Thyroid gland (tissue), 4 donors: ENCODE measurements around the gene DST. TPM values are rescaled to one million over a fixed set of nuclear protein-coding genes. Genes with fewer than 3 reads are reported as not detected.

Source experiments
- DNase-seq, 2 donors: peaks; one replicate each; pipeline ENCODE4 v3.0.0-alpha.2; 2019
- H3K27ac ChIP-seq, 3 donors: fragments of 200-600 bp; sonication (generic); 1 replicate in 2 of 3; 2 replicates in 1 of 3; pipeline ENCODE4 v1.5.1; 2016 to 2019; ENCODE audit warnings: mild to moderate bottlenecking in 1 of 3, moderate library complexity in 1 of 3
- H3K27me3 ChIP-seq: fragments of 200-600 bp; sonication (generic); one replicate; pipeline ENCODE4 v1.5.1; 2019
- H3K36me3 ChIP-seq, 2 donors: fragments of 200-600 bp; sonication (generic); one replicate each; pipeline ENCODE4 v1.5.1; 2016 to 2019
- H3K4me1 ChIP-seq, 2 donors: fragments of 200-600 bp; sonication (generic); one replicate each; pipeline ENCODE4 v1.5.1; 2017 to 2019
- H3K4me3 ChIP-seq, 3 donors: fragments of 200-600 bp; sonication (generic); replicated peaks in 1 of 3; 1 replicate in 2 of 3; 2 replicates in 1 of 3; pipeline ENCODE4 v1.5.1; 2016; ENCODE audit warnings: mild to moderate bottlenecking in 1 of 3
- H3K9me3 ChIP-seq: fragments of 200-600 bp; sonication (generic); one replicate; pipeline ENCODE4 v1.5.1; 2017
- POLR2A ChIP-seq, 2 donors: fragments of 450-650 bp; IDR thresholded peaks; one replicate each; pipeline ENCODE4 v1.6.1; 2017; ENCODE audit warnings: antibody characterized with exemption in 2 of 2, mild to moderate bottlenecking in 2 of 2, moderate library complexity in 1 of 2
- WGBS, 2 donors: methylation state at CpG; one replicate each; pipeline ENCODE4 v1.1.5; 2017; 5-methylcytosine and 5-hydroxymethylcytosine counted together
- intact Hi-C: fragments of 100-400 bp; cut with DNase I; formaldehyde crosslinking; loops from one replicate; pipeline ENCODE4 v1.15.1; 2023
- total RNA-seq, 4 donors: library from RNA; depleted of rRNA; stranded (reverse); fragments of >200 nt; gene quantifications; one replicate each; pipeline ENCODE4 v1.2.3, GENCODE V29; 2016
- TF ChIP-seq, protein P1 (sequence below), 6 experiments: fragments of 200-600 bp in 3 of 6; fragments of 450-650 bp in 3 of 6; sonication (generic) in 3 of 6; IDR thresholded peaks; one replicate each; pipeline ENCODE4 v1.5.1; 2016 to 2019; ENCODE audit warnings: antibody characterized with exemption in 6 of 6, mild to moderate bottlenecking in 2 of 6, inconsistent platforms in 1 of 6, moderate library complexity in 1 of 6

DST gene
- total RNA-seq, result 100 to 1,000 TPM in 3 of 4 donors, 10 to 100 TPM in 1; 99.8 to 169 (median 149) TPM

DNA sequence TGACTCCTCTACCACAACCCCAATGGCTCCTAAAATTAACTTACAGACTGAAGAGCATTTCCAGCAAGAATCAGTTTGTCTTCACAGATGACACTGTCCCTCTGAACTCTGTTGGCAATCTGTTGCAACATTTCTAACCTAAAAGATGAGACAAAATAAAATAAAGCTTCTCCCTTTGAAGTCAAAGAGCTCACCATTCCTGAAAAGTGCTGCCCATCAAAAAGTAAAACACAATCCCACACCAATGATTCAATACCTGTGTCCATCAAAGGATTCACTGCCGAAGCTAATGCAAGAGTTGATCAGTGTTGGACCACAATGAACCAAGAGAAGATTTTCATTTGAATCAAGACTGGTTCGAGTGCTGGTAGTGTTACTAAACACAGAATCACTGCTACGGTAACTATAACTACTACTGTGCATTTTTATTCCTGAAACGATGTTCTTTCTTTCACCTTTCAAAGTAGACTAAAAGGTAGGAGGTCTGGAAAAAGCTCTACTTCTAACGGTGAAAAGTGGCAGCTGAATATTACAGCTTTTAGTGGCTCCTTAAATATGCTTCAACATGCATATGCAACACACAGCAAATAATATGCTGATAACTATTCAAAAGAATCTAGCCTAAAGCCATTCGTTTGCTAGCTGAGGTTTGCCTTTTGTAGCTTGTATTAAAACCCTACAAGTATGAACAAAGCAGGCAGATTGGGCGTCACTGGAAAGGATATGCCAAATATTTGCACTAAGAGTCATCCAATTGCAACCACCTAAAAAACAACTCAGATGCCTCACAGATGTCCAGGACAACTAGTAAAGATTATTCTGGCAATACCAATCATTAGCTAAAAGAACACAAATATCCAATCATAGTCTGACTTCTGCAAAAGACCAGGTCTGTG is at the start of gene DST:
TSS of gene DST (minus strand) at position 524 of the 896 bp plus-strand sequence.
- DNase-seq, result no peak
- Histone ChIP-seq H3K4me1 (no peaks in the 10 kb centered on the region), H3K27me3 (no peaks in the 10 kb centered on the region), H3K27ac (no peak within 1 kb of the TSS), H3K36me3 (no peaks in the 10 kb centered on the region), H3K9me3 (no peaks in the 10 kb centered on the region), H3K4me3 (no peak within 1 kb of the TSS)
- TF ChIP-seq POLR2A (IDR thresholded peaks at IDR 0.05), result no peak
- TF ChIP-seq, protein P1, sequence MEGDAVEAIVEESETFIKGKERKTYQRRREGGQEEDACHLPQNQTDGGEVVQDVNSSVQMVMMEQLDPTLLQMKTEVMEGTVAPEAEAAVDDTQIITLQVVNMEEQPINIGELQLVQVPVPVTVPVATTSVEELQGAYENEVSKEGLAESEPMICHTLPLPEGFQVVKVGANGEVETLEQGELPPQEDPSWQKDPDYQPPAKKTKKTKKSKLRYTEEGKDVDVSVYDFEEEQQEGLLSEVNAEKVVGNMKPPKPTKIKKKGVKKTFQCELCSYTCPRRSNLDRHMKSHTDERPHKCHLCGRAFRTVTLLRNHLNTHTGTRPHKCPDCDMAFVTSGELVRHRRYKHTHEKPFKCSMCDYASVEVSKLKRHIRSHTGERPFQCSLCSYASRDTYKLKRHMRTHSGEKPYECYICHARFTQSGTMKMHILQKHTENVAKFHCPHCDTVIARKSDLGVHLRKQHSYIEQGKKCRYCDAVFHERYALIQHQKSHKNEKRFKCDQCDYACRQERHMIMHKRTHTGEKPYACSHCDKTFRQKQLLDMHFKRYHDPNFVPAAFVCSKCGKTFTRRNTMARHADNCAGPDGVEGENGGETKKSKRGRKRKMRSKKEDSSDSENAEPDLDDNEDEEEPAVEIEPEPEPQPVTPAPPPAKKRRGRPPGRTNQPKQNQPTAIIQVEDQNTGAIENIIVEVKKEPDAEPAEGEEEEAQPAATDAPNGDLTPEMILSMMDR (IDR thresholded peaks at IDR 0.05), result no peak
- intact Hi-C loops, result no loop called here
- 83 to 85% methylated on average over 7 of the region's 7 CpGs for WGBS, 2 donors

DNA sequence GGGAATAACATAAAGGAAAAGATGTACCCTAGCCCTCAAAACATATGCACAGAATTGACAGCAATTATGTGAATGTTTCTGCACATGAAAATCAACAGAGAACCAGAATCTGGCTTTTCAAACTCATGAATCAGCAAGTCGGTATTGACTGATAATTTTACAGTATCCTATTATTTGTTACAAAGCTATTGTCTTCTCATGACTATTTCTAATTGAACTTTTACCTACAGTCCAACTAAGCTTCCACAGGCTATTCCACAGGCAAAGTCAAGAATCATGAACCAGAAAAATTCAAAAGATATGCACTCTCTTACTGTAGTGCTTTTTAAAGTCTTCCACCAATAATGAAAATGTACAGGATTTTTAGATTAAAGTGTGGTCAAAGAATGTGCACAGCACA is 49.1 kb upstream of the DST start:
- H3K27me3 ChIP-seq, result no peaks in the 10 kb centered on the region
- no peak overlapping the region for H3K4me3 ChIP-seq
- TF ChIP-seq, protein P1 (IDR thresholded peaks at IDR 0.05), result no peak
- TF ChIP-seq POLR2A (IDR thresholded peaks at IDR 0.05), result no peak
- no peak for DNase-seq
- no peaks in the 10 kb centered on the region for H3K9me3 ChIP-seq
- WGBS, 2 donors, result 51 to 77% methylated on average over 1 of the region's 1 CpG
- peak overlapping the region in 1 of 3 donors; percentile 26 for H3K27ac ChIP-seq
- H3K36me3 ChIP-seq, result no peaks in the 10 kb centered on the region
- H3K4me1 ChIP-seq, result no peaks in the 10 kb centered on the region
- intact Hi-C loops, result no loop called here

DNA sequence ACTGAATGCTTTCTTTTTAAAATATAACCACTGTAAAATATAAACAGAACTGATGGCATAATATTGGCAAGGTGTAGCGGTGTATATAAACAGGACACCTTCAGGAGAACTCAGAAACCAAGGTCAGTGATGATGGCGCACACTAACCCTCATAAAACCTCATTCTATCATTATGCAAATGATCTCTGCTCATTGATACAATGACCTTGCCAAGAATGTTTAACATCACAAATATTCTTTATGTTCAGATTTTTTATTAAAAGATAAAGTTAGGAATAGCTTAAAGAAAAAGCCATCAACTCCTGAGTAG is 48.6 kb upstream of the DST start:
- WGBS, 2 donors, result 90% methylated on average over 2 of the region's 2 CpGs
- intact Hi-C loops, result no loop called here
- H3K27ac ChIP-seq, result no peak overlapping the region

DNA sequence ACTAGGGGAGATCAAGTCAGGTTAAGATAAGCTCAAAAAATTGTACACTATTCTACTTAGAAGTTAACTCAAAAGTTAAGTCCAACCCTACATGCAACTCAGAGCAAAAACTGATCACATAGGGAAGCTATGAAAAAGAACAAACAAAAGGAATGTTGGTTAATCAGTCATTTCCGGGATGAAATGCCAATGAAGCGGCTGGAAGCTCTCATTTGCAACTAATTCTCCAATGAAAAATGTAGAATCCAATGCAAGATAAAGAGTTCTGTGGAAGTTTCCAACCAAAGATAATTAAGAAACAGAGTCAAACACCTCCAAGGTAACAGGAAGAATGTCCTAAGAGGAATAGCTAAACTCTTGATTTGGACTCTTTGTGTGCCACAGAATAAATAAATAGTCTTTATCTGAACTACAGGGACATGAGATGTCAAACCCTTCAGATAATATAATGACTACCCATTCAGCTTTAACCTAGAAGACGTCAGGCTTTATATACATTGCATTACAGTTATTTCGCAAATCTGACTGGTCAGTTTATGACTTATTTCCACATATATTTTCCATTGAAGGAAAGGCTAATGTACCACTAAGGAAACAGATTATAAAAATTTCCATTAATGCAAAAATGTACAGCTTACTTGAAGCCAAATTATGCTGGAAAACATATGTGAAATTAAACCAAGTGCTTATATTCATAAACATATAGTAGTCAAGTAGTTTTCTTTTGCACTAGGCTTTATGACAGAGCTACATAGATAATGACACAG is 48.0 kb upstream of the DST start:
- H3K4me3 ChIP-seq, result no peak overlapping the region
- no peak for DNase-seq
- no peaks in the 10 kb centered on the region for H3K4me1 ChIP-seq
- no peaks in the 10 kb centered on the region for H3K36me3 ChIP-seq
- no peaks in the 10 kb centered on the region for H3K9me3 ChIP-seq
- no peaks in the 10 kb centered on the region for H3K27me3 ChIP-seq
- TF ChIP-seq, protein P1 (IDR thresholded peaks at IDR 0.05), result no peak
- TF ChIP-seq POLR2A (IDR thresholded peaks at IDR 0.05), result no peak
- 78 to 85% methylated on average over 4 of the region's 4 CpGs for WGBS, 2 donors
- no peak overlapping the region for H3K27ac ChIP-seq
- intact Hi-C loops, result no loop called here

More for the DNA sequence above, 48.6 kb upstream of the DST start:
- TF ChIP-seq POLR2A (IDR thresholded peaks at IDR 0.05), result no peak
- TF ChIP-seq, protein P1 (IDR thresholded peaks at IDR 0.05), result no peak
- H3K27me3 ChIP-seq, result no peaks in the 10 kb centered on the region
- no peaks in the 10 kb centered on the region for H3K9me3 ChIP-seq
- no peak overlapping the region for H3K4me3 ChIP-seq
- DNase-seq, result no peak
- H3K4me1 ChIP-seq, result no peaks in the 10 kb centered on the region
- H3K36me3 ChIP-seq, result no peaks in the 10 kb centered on the region

DNA sequence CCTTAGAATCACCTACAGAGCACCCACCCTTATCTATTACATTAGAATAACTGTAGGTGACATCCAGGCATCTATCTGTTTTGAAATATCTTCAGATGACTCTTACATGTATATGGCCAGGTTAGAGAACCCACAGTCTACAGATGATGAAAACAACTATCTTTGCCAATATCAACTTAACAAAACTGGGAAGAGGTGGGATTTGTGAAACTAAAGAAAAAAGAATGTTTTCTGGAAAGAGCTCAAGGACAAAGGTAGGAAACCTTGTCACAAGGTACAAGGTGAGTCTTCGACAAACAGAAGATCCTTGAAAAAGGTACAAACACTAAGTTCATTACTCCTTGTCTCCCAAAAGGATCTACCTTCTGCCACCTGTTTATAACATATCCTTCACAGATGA is 47.0 kb upstream of the DST start:
- Histone ChIP-seq H3K4me3 (no peak overlapping the region), H3K27ac (no peak overlapping the region), H3K27me3 (no peaks in the 10 kb centered on the region), H3K4me1 (no peaks in the 10 kb centered on the region), H3K9me3 (no peaks in the 10 kb centered on the region), H3K36me3 (no peaks in the 10 kb centered on the region)
- TF ChIP-seq, protein P1 (IDR thresholded peaks at IDR 0.05), result no peak
- no peak for TF ChIP-seq POLR2A (IDR thresholded peaks at IDR 0.05)
- intact Hi-C loops, result no loop called here
- 91 to 97% methylated on average over 1 of the region's 1 CpG for WGBS, 2 donors
- DNase-seq, result no peak
